GM18519 (cell line): ENCODE results near the gene RPS6KB1.
"Not testable (repeated sequence)": the region's sequence is repeated elsewhere in the genome, so short reads cannot be mapped to it uniquely, and the experiment has no call there.

ENCODE experiments used
- ATAC-seq: cut with Tn5 transposase; IDR thresholded peaks from one replicate; pipeline ENCODE4 v1.9.1; 2021; ENCODE audit warnings: mild to moderate bottlenecking, moderate library complexity; ENCODE audit not compliant: unreplicated experiment, low FRiP score

Gene RPS6KB1

DNA sequence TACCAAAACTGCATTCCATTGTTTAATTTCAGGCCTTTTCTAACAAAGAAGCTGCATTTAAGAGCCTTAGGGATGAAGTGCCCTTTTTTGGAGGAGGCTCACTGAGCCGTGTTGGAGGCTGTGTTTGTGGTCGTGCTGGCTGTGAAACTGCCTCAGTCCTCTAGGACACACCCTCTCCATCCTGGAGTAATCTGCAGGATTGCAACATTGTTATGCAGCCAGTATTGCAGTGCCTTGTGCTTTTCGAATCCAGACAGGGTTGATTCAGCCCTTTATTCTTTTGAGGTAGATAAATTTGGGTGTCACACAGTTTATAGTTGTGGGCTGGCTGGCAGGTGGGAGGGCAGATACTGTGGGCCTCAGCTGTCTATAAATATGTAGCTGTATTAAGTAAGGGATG is 37.8 kb downstream of the RPS6KB1 start:
- ATAC-seq: not testable (repeated sequence)

DNA sequence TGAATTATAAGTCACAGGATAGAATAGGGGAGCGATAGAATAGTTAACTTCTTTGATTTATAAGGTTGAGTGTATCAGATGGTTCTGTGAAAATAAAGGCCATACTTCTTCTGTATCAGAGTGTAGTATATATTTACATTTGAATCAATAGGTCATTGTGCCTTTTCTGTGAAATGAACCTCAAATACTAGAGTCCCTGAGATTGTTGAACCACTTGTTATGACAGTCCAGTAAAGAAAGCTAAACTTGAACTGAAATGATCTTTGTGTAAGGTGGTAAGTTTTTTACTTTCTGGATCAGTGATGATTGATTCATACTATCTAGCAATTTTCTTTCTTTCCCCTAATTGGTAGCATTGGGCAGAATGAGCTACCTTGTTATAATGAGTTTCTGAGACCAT is 40.4 kb downstream of the RPS6KB1 start:
- ATAC-seq: not testable (repeated sequence)

DNA sequence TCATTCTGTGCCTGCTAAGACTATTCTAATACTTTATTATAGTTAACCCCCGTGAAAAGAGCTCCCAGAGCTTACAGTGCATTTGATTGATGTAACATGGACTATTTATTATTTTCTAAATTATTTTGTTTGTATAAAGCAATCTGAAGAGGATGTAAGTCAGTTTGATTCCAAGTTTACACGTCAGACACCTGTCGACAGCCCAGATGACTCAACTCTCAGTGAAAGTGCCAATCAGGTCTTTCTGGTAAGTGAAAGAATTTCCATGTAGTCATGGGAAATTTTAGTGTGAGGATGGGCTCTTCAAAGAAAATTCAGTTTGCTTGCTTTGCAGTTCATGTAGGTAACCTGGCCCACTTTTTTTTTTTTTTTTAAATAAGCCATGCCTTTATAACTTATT is 47.8 kb downstream of the RPS6KB1 start:
- ATAC-seq: not testable (repeated sequence)

DNA sequence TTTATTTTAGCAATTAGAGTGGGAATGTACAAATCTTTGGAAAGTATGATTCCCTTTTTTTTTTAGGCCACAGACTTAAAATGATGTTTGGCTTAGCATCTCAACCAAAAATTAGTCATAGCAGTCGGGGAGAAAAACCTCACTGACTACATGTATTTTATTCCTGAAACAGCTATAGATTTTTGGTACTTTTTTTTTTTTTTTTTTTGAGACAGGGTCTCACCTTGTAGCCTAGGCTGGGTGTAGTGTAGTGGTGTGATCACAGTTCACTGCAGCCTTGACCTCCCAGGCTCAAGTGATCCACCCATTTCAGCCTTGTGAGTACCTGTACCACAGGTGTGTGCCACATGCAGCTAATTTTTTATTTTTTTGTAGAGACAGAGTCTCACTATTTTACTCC is 48.2 kb downstream of the RPS6KB1 start:
- ATAC-seq: no peak

DNA sequence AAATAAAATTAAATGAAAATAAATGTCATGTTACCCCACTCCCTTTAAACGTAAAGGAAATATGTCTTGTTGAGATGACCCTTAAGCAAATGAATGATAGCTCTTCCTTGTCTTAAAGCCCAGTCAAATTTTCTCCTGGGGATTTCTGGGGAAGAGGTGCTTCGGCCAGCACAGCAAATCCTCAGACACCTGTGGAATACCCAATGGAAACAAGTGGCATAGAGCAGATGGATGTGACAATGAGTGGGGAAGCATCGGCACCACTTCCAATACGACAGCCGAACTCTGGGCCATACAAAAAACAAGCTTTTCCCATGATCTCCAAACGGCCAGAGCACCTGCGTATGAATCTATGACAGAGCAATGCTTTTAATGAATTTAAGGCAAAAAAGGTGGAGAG is 53.5 kb downstream of the RPS6KB1 start:
- not testable (repeated sequence) for ATAC-seq

DNA sequence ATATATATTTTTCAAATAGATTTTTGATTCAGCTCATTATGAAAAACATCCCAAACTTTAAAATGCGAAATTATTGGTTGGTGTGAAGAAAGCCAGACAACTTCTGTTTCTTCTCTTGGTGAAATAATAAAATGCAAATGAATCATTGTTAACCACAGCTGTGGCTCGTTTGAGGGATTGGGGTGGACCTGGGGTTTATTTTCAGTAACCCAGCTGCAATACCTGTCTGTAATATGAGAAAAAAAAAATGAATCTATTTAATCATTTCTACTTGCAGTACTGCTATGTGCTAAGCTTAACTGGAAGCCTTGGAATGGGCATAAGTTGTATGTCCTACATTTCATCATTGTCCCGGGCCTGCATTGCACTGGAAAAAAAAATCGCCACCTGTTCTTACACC is 54.4 kb downstream of the RPS6KB1 start:
- not testable (repeated sequence) for ATAC-seq

DNA sequence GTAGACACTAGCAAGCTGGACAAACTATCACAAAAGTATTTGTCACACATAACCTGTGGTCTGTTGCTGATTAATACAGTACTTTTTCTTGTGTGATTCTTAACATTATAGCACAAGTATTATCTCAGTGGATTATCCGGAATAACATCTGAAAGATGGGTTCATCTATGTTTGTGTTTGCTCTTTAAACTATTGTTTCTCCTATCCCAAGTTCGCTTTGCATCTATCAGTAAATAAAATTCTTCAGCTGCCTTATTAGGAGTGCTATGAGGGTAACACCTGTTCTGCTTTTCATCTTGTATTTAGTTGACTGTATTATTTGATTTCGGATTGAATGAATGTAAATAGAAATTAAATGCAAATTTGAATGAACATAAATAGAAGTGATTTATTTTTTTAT is 57.1 kb downstream of the RPS6KB1 start:
- ATAC-seq: no peak

DNA sequence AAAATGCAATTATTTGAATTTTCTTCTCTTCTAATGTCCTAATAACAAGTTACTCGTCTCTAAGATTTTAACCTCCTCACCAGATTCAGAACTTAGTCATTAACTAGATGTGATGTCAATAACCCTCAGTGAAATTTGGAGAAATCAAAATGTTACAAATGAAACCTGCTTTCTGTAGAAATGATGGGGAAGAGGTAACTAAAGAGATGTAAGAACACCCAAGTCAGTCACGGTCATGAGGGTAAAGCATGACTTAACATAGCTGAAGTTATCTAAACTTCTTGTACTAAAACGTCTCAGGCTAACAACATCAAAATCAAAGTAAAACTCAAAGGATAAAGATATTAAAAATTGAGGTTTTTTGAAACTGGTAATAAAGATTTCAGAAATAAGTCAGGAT is 61.9 kb downstream of the RPS6KB1 start:
- no peak for ATAC-seq

DNA sequence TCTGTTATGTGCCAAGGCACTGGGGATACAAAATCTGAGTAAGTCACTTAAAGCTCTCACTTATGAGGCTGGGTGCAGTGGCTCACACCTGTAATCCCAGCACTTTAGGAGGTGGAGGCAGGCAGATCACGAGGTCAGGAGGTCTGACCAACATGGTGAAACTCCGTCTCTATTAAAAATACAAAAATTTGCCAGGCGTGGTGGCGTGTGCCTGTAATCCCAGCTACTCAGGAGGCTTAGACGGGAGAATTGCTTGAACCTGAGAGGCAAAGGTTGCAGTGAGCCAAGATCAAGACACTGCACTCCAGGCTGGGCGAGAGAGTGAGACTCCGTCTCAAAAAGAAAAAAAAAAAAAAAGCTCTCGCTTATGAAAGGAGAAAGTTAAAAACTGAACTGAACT is 66.7 kb downstream of the RPS6KB1 start:
- ATAC-seq: not testable (repeated sequence)

DNA sequence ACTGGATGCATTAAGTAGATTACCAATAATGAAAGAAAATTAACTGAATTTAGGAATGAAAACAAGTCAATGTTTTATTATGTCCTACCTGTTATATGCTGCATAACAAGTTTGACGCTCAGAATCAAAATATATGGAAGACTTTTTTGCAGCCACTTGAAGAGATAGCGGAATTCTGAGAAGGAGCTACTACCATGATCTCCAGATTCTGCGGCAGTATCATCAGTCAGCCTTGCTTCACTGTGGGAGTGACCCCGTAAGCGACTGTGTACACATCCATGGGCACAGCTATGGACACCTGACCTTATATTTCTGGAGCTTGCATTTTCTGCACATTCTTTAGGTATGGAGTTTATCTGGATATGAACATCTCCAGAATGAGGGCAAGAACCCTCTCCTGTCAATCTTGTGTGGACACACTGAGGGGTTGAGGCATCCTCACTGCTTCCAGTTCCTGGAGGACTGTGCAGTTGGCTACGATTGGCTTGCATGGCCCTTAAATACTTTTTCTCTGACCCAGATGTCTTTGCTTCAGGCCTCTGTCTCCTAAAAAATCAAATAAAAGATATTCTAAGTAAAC is 69.9 kb downstream of the RPS6KB1 start:
- no peak for ATAC-seq

DNA sequence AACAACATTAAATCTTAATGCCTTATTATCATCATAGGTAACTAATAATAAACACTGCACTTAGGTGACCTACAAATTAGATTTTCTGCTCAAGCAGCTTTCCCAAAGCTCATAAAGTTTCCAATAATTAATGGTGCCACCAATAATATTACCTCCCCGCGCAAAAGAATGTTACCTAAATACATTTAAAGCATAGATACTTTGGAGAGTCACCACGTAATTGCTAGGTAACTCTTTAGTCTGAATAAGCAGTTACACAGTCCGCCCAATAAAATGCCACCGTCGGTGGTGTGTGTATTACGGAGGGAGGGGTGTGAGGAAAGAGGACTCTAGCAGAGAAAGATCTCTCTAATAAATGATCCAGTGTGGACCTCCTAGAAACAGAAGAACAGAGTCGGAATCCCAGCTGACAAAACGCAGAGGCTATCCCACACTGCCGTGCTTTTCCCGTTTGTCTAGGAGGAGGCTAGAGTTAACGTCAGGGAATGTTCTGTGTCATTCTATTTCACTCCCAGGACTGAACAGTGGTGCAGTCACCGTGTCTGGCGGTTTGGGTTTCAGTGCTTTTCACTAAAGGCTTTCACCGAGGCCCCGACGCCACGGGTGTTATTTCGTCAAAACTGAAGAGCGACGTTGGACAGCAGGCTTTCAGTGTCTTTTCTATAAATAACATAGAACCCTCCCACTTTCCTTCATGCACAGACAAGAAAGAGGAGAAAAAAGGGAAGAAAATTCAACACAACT is 71.0 kb downstream of the RPS6KB1 start:
- no peak for ATAC-seq

DNA sequence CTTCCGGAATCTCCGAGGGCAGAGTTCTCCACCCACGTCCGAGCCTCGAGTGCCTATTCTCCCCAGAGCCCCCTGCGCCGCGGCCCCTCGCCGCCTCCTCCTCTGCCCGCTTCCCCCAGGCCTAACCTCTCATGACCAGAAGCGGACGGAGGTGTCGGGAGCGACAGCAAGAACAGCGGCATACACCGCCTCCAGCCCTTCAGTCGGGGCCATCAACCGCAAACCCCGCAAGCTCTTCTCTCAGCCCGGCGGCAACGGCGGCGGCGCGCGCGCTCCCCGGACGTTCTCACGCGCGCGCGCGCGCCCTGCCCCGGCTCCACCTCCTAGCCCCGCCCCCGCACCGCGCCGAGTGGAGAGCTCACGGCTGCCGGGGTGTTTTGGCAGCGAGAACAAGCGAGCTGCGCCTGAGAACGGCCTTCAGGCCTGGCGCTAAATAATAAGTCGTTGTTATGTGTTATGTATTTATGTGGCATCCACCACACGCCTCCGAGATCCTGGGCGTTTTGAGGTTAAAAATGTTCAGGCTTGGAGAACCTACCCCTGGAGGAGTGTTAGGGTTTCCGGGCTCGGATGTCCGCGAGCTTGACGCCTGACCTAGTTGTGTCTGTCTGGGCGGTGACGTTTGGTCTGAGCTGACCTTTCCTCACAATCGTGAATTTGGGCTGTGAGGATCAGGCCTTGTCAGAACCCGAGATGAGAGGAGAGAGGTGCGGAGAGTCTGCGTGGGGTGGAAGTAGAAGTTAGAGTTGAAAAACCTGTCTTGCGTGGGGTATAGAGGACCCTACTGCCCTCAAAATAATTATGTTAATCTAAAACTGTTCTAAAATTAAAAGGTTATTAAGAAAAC is 71.8 kb downstream of the RPS6KB1 start, which contains the start of gene RNFT1:
RNFT1 (minus strand) TSS at position 259 of the 847 bp plus-strand sequence; CDS start at position 182, 77 bp downstream.
- ATAC-seq: no peak

DNA sequence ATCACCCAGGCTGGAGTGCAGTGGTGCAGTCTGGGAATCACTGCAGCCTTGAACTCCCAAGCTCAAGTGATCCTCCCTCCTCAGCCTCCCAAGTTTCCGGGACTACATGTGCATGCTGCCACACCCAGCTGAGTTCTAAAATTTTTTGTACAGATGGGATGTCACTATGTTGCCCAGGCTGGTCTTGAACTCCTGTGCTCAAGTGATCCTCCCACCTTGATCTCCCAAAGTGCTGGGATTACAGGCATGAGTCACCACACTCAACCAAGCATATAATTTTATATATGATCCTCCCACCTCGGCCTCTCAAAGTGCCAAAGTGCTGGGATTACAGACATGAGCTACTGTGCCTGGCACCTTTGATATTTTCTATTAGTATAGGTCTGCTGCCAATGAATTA is 78.8 kb downstream of the RPS6KB1 start:
- not testable (repeated sequence) for ATAC-seq

DNA sequence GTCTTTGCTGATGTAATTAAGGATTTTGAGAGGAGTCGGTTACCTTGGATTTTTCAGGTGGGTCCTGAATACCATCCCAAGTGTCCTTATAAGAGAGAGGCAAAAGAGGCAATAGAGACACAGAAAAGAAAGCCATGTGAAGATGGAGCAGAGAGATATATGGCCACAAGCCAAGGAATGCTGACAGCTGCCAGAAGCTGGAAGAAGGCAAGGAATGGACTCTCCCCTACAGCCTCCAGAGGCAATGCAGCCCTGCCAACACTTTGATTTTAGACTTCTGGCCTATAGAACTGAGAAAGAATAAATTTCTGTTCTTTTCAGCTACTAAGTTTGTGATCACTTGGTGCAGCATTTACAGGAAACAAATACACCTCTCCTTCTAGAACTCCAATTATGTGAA is 79.9 kb downstream of the RPS6KB1 start:
- no peak for ATAC-seq

DNA sequence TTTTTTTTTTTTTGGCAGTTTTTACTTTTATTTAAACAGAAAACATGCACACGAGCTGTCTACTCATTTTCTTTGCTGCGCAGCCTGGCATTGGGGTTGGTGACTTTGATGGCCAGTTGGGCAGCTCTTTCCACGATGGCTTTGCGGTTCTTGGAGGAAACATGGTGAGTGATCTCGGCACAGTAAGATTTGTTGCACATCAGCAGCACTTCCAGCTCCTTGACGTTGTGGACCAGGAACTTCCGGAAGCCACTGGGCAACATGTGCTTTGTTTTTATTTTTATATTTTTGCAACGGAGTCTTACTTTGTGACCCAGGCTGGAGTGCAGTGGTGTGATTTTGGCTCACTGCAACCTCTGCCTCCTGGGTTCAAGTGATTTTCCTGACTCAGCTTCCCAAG is 80.6 kb downstream of the RPS6KB1 start:
- ATAC-seq: not testable (repeated sequence)

DNA sequence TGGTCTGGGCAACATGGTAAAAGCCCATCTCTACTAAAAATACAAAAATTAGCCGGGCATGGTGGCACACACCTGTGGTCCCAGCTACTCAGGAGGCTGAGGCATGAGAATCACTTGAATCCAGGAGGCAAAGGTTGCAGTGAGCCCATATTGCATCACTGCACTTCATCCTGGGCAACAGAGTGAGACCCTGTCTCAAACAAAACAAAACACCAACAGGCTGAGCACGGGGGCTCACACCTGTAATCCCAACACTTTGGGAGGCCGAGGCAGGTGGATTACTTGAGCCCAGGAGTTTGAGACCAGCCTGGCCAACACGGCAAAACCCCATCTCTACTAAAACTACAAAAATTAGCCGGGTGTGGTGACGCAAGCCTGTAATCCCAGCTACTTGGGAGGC is 82.2 kb downstream of the RPS6KB1 start:
- ATAC-seq: not testable (repeated sequence)

DNA sequence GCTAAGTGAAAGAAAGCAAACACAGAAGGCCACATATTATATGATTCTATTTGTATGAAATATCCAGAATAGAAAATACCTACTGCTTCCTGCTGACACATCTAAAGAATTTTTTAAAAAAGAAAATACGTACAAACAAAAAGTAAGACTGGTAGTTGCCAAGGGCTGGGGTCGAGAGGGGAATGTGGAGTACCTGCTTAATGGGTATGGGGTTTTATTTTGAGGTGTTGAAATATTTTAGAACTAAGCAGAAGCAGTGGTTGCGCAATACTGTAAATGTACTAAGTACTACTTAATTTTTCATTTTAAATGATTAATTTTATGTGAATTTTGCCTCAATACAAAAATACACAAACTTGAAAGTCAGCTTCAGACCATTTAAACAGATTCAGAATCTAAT is 103.7 kb downstream of the RPS6KB1 start:
- ATAC-seq: not testable (repeated sequence)
